HG03103 (cell line): Measurements from ENCODE around the gene PLA2G1B.

ENCODE experiments used
- ATAC-seq: cut with Tn5 transposase; IDR thresholded peaks from one replicate; pipeline ENCODE4 v1.9.1; 2021; ENCODE audit warnings: low read depth; ENCODE audit not compliant: unreplicated experiment

The PLA2G1B gene

GRCh38 chr12:120332041-120332440 is 4.5 kb upstream of the PLA2G1B start:
- ATAC-seq: no peak

DNA sequence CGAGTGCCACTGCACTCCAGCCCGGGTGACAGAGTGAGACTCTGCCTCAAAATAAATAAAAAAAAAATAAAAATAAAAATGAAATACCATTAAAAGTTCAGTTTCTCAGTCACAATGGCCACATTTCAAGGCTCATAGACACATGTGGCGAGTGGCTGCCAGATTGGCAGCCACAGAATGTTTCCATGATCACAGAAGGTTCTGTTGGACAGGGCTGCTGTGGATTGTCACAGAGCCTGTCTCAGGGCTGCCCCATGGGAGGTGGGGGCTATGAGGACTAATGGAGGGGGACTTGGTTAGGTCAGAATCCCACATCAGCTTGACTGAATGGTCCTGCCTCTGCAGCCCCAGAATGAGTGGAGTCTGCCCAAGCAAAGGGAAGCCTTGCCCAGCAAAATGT is 3.8 kb upstream of the PLA2G1B start:
- ATAC-seq: no peak

GRCh38 chr12:120328228-120328627 is 649 bp upstream of the PLA2G1B start:
- no peak for ATAC-seq

DNA sequence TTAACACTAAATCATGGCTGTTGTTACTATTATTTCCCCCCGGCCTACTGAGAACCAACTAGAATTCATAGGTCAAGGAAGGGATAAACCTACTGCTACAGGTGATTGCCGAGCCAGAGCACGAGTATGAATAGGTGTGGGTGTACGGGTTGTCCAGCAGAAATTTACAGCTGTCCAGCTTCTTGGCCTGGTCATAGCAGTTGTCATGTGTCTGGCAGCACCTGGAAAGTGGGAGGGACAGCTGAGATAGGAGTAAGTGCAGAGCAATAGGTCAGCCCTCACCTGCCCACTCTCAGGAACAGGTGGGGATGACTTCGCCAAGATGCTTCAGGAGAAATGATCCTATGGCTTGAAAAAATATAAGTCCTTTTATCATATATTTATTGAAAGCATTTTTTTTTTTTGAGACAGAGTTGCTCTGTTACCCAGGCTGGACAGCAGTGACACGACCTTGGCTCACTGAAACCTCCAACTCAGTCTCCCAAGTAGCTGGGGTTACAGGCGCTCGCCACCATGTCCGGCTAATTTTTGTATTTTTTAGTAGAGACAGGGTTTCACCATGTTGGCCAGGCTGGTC is 2.6 kb downstream of the PLA2G1B start:
- ATAC-seq: no peak

DNA sequence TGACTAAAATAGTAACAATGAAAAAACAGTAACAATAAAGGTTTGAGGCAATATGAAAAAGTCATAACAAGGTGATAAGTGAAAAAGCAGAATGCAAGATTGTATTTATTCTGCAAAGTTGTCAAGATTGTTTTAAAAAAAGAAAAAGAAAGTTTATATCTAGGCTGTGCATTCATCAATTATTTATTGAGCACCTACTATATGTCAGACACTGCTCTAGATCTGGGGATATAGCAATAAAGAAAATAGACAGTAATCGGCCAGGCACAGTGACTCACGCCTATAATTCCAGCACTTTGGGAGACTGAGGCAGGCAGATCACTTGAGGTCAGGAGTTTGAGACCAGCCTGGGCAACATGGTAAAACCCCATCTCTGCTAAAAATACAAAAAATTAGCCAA is 3.8 kb downstream of the PLA2G1B start:
- ATAC-seq: no peak

DNA sequence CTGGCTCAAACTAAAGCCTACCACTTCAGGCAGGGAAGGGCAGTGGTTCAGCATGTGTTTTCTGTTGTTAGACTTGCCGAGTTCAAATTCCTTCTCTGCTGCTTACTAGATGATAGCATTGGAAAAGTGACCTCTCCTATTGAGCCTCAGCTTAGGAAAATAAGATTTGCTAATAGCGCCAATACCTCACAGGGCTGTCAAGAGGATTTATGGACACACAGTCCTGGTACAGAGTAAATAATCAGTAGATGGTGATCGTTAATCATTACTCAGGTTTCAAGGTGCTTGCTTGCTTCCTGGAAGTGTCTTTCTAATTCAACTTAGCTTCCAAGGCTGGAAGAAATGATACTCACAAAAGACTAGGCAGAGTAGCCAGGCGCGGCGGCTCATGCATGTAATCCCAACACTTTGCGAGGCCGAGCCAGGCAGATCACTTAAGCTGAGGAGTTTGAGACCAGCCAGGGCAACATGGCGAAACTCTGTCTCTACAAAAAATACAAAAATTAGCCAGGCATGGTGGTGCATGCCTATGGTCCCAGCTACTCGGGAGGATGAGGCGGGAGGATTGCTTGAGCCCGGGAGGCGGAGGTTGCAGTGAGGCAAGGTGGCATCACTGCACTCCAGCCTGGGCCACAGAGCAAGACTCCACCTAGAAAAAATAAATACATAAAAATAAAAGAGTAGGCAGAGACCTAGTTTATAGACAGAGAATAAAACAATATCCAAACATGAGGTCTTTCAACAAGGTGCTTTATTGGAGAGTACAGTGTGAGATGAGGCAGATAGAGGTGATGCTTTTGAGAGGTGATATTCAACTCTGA is 6.0 kb downstream of the PLA2G1B start:
- ATAC-seq: no peak

DNA sequence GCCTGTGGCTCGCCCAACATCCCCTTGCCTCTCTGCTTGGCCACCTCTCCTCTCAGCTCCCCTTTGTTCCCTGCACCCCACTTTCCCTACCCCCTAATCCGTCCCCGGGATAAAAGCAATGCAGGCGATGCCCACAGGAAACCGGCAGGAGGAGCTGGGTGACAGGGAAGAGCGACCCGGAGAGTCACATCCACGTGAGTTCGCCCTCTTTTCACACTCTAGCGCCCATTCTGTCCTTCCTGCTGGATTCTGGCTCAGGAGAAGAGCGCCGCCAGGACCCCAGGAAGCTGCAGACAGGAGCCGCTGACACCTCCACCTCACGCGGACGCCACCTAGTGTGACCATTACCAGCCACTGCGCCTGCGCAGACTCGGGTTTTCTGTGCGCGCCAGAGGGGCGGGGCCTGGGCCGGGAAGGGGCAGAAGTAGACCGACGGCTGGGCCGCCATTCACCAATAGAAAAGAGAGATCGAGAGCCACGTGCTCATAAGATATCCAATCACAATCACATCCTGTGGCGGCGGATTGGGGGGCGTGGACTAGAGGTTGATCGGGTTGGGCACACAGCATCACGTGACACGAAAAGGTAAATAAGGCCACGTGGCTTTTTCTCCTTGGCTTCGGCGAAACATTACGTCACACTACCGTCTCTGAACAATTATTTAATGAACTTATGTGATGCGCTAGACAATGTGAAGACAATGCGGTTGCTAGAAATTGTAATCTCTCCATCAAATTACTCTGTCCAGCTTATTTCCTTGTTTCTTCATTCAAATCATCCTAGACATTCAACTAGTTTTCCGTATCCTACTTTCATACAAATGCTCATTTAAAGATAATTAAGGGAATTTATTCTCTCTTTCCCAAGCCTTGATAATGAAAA is 10.1 kb downstream of the PLA2G1B start:
- peak; percentile 97 for ATAC-seq

GRCh38 chr12:120316798-120317223 is 10.8 kb downstream of the PLA2G1B start:
- ATAC-seq: no peak

DNA sequence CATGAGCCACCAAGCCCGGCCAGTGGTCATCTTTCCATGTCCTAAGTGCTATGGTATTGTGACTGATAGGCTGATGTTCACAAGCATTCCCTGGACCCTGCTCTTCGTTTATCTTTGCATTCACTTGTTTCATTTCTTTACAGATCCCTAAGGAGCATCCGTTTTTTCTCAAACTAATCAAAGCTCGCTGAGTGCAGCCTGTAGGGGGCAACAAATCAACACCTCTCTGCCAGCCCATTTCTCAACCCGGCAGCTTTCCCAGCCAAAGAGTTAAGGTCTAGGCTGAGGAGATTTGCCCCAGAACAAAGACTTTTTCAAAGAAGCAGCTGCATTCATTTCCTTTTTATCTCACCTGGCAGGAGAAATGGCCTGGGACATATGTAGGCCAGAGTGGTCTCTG is 13.4 kb downstream of the PLA2G1B start:
- no peak for ATAC-seq

DNA sequence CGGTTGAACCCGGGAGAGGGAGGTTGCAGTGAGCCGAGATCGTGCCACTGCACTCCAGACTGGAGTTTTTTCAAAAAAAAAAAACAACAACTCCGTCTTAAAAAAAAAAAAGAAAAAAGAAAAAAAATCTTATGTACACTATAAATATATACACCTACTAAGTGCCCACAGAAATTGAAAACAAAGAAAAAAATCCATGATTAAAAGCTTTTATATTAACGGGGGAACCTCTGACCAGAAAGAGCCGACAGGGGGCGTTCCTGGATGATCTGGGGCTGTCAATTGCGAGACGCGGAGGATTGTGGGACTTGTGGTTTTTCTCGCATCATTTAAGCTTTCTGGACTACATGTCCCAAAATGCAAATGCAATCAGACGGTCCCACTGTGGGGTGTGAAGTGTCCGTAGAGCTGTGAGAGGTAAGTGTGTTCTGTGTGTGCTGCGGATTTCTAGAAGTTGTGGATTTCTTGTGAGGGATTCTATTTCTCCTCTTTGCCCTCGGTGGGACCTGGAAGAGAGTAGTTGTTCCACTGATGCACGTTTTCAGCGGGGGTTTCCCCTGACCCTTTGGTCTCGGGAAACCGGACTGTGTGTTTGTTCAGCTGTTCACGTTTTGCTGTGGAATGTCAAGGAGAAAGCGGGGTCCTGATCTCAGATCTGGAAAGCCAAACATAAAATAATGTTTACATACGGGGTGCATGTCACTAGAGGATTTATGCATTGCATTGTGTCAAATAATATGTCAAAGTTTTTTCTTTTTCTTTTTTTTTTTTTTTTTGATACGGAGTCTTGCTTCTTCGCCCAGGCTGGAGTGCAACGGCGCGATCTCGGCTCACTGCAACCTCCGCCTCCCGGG is 25.4 kb downstream of the PLA2G1B start, which contains the start of gene SIRT4:
Gene SIRT4, plus strand, starts transcription at position 360 of the 854 bp plus-strand sequence. CDS start 1,241 bp downstream, outside the sequence.
- peak; percentile 89 for ATAC-seq

GRCh38 chr12:120292661-120293531 is 34.7 kb downstream of the PLA2G1B start, which contains the start of gene RNU4-1:
RNU4-1 (minus strand) TSS chr12:120293237.
- peak; percentile 48 for ATAC-seq

- ATAC-seq: no peak
Measured at GRCh38 chr12:120292411-120292660, 35.2 kb downstream of the PLA2G1B start.

DNA sequence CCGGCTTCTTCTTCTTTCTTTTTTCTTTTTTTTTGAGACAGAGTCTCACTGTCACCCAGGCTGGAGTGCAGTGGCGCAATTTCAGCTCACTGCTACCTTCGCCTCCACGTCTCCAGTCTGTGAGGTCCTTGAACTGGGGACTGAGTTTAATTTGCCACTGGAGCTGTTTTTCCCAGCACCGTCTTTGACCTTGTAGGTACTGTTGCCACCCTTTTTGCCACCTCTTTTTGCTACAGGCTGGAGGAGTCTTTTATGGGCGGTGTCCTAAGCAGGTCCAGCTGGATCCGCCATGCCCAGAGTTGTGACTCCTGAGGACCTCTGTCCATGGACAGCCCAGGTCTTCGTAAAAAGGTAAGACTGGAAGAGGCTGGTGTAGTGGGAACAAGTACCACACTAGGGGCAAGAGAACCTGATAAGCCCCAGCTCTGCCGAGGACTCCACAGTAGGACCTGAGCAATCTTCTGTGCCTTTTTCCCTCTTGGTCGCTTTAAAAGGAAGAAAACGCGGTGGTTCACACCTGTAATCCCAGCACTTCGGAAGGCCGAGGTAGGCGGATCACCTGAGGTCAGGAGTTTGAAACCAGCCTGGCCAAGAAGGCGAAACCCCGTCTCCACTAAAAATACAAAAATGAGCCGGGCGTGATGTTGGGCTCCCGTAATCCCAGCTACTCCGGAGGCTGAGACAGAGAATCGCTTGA is 36.8 kb downstream of the PLA2G1B start:
- ATAC-seq: no peak

GRCh38 chr12:120287491-120287890 is 40.1 kb downstream of the PLA2G1B start:
- no peak for ATAC-seq

DNA sequence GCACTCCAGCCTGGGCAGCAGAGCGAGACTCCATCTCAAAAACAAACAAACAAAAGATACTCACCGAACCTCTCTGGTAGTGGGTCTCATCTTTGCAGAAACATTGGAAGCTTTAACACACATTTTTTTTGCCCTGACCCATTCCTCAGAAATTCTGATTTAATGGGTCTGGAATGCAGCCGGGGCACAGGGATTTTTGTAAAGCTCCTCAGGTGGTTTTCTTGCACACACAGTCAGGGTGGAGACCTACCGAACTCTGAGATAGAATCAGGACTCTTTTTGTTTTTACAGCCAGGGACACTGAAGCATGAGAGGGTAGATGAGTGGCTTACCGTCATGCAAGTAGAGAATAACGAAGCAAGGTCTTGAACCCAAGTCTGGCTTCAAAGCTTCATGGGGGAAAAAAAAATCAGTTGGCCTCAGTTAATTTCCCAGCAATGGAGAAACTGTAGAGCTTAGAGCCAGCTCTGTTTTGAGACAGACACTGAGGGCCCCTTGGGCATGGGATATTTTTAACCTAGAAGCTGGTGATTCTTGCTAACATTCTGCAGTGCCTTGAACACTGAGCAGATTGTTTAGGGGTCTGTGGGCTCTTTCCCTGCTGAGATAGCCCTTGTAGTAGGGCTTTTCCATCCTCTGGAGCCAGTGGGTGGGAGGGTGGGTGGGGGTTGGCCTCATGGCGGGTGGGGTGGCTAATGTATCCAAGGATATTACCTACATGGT is 40.6 kb downstream of the PLA2G1B start:
- ATAC-seq: no peak

- no peak for ATAC-seq
Measured at GRCh38 chr12:120284381-120284780, 43.2 kb downstream of the PLA2G1B start.

GRCh38 chr12:120283318-120283717 is 44.3 kb downstream of the PLA2G1B start:
- ATAC-seq: no peak
